ENCODE results near the gene SCAMP3. TPM values are rescaled to one million over a fixed set of nuclear protein-coding genes. Genes with fewer than 3 reads are reported as not detected.
"Not testable (repeated sequence)": the region's sequence is repeated elsewhere in the genome, so short reads cannot be mapped to it uniquely, and the experiment has no call there.

SCAMP3 gene
- total and polyA plus RNA-seq, 5 donors from 2014 or later, result 57.3 to 150 (median 133) TPM

- Mint-ChIP-seq H3K4me1 (peaks cover 0 to 52% (median 22%) of the 10 kb centered on the region in 4 donors), H3K36me3 (peaks cover 15% of the 10 kb centered on the region)
These were observed 9.0 kb downstream of the SCAMP3 start for GRCh38 chr1:155253208-155253607.

GRCh38 chr1:155251566-155251965 is 10.6 kb downstream of the SCAMP3 start:
- H3K27ac ChIP-seq (ENCODE audit: insufficient read depth, low read length, poor library complexity, severe bottlenecking), result no peak overlapping the region
- H3K9me3 ChIP-seq (ENCODE audit: control insufficient read depth in 2 of 2, low read length in 2 of 2), result no peaks in the 10 kb centered on the region
- no peaks in the 10 kb centered on the region for H3K27me3 ChIP-seq (ENCODE audit: control insufficient read depth, insufficient read depth, low read length)
- Mint-ChIP-seq H3K36me3 (peaks cover 4% of the 10 kb centered on the region), H3K27ac (peak overlapping the region in 1 of 3 donors; percentile 41), H3K4me3 (peak overlapping the region in 1 of 4 donors; percentile 75), H3K4me1 (peaks cover 0 to 42% (median 17%) of the 10 kb centered on the region in 4 donors), H3K9me3 (no peaks in the 10 kb centered on the region), H3K27me3 (no peaks in the 10 kb centered on the region)
- DNase-seq (no peak), ATAC-seq (ENCODE audit: low read depth in 2 of 2) (no peak)
- H3K4me1 ChIP-seq (ENCODE audit: control insufficient read depth, insufficient read depth, low read length, poor library complexity, severe bottlenecking), result peaks cover 25% of the 10 kb centered on the region
- no peaks in the 10 kb centered on the region for H3K36me3 ChIP-seq (ENCODE audit: control insufficient read depth, insufficient read depth, low read length)
- no peak overlapping the region for H3K4me3 ChIP-seq (ENCODE audit: low read depth, low read length)

More at GRCh38 chr1:155253208-155253607, 9.0 kb downstream of the SCAMP3 start:
- Histone ChIP-seq H3K36me3 (ENCODE audit: control insufficient read depth, insufficient read depth, low read length) (peaks cover 10% of the 10 kb centered on the region), H3K9me3 (ENCODE audit: control insufficient read depth in 2 of 2, low read length in 2 of 2) (no peaks in the 10 kb centered on the region), H3K27me3 (ENCODE audit: control insufficient read depth, insufficient read depth, low read length) (no peaks in the 10 kb centered on the region), H3K4me3 (ENCODE audit: low read depth, low read length) (no peak overlapping the region), H3K27ac (ENCODE audit: insufficient read depth, low read length, poor library complexity, severe bottlenecking) (no peak overlapping the region), H3K4me1 (ENCODE audit: control insufficient read depth, insufficient read depth, low read length, poor library complexity, severe bottlenecking) (peaks cover 25% of the 10 kb centered on the region)
- no peak overlapping the region for H3K27ac Mint-ChIP-seq
- no peaks in the 10 kb centered on the region for H3K27me3 Mint-ChIP-seq
- H3K4me3 Mint-ChIP-seq, result peak overlapping the region in 3 of 4 donors; percentile 75 to 94 (median 80)
- ATAC-seq (ENCODE audit: low read depth in 2 of 2), result no peak
- H3K9me3 Mint-ChIP-seq, result no peaks in the 10 kb centered on the region
- no peak for DNase-seq

GRCh38 chr1:155250633-155251449 is 11.3 kb downstream of the SCAMP3 start:
- Histone ChIP-seq H3K27me3 (ENCODE audit: control insufficient read depth, insufficient read depth, low read length) (no peaks in the 10 kb centered on the region), H3K4me1 (ENCODE audit: control insufficient read depth, insufficient read depth, low read length, poor library complexity, severe bottlenecking) (peaks cover 23% of the 10 kb centered on the region), H3K36me3 (ENCODE audit: control insufficient read depth, insufficient read depth, low read length) (no peaks in the 10 kb centered on the region), H3K9me3 (ENCODE audit: control insufficient read depth in 2 of 2, low read length in 2 of 2) (no peaks in the 10 kb centered on the region), H3K27ac (ENCODE audit: insufficient read depth, low read length, poor library complexity, severe bottlenecking) (no peak overlapping the region), H3K4me3 (ENCODE audit: low read depth, low read length) (peak overlapping the region; percentile 26)
- ATAC-seq (ENCODE audit: low read depth in 2 of 2) (peak; percentile 97 to 99), DNase-seq (peak; percentile 90 to 93 (median 92))
- no peaks in the 10 kb centered on the region for H3K9me3 Mint-ChIP-seq
- H3K36me3 Mint-ChIP-seq, result no peaks in the 10 kb centered on the region
- H3K4me3 Mint-ChIP-seq, result peak overlapping the region; percentile 38 to 75 (median 66)
- H3K27me3 Mint-ChIP-seq, result no peaks in the 10 kb centered on the region
- H3K4me1 Mint-ChIP-seq, result peaks cover 0 to 37% (median 13%) of the 10 kb centered on the region in 4 donors
- H3K27ac Mint-ChIP-seq, result peak overlapping the region; percentile 41 to 86 (median 70)

- Mint-ChIP-seq H3K27ac (peak overlapping the region in 1 of 3 donors; percentile 75), H3K27me3 (no peaks in the 10 kb centered on the region), H3K4me1 (peaks cover 0 to 34% (median 15%) of the 10 kb centered on the region in 4 donors), H3K9me3 (no peaks in the 10 kb centered on the region), H3K4me3 (peak overlapping the region; percentile 50 to 77 (median 68)), H3K36me3 (no peaks in the 10 kb centered on the region)
- DNase-seq, result no peak
- no peak overlapping the region for H3K27ac ChIP-seq (ENCODE audit: insufficient read depth, low read length, poor library complexity, severe bottlenecking)
- no peak for ATAC-seq (ENCODE audit: low read depth in 2 of 2)
- H3K4me1 ChIP-seq (ENCODE audit: control insufficient read depth, insufficient read depth, low read length, poor library complexity, severe bottlenecking), result peaks cover 17% of the 10 kb centered on the region
- no peaks in the 10 kb centered on the region for H3K27me3 ChIP-seq (ENCODE audit: control insufficient read depth, insufficient read depth, low read length)
- H3K36me3 ChIP-seq (ENCODE audit: control insufficient read depth, insufficient read depth, low read length), result no peaks in the 10 kb centered on the region
- H3K4me3 ChIP-seq (ENCODE audit: low read depth, low read length), result peak overlapping the region; percentile 26
- no peaks in the 10 kb centered on the region for H3K9me3 ChIP-seq (ENCODE audit: control insufficient read depth in 2 of 2, low read length in 2 of 2)
These were observed 11.9 kb downstream of the SCAMP3 start for GRCh38 chr1:155250246-155250632.

GRCh38 chr1:155247667-155248553 is 14.2 kb downstream of the SCAMP3 start:
- peaks cover 27% of the 10 kb centered on the region for H3K4me1 ChIP-seq (ENCODE audit: control insufficient read depth, insufficient read depth, low read length, poor library complexity, severe bottlenecking)
- H3K9me3 ChIP-seq (ENCODE audit: control insufficient read depth in 2 of 2, low read length in 2 of 2), result no peaks in the 10 kb centered on the region
- DNase-seq, result no peak
- no peaks in the 10 kb centered on the region for H3K36me3 ChIP-seq (ENCODE audit: control insufficient read depth, insufficient read depth, low read length)
- Mint-ChIP-seq H3K27ac (no peak overlapping the region), H3K9me3 (peaks cover 0 to 4% (median 2%) of the 10 kb centered on the region in 7 donors), H3K4me1 (peaks cover 7 to 38% (median 24%) of the 10 kb centered on the region in 4 donors), H3K36me3 (peaks cover 4% of the 10 kb centered on the region), H3K4me3 (peak overlapping the region in 2 of 4 donors; percentile 5 to 44), H3K27me3 (peaks cover 13% of the 10 kb centered on the region)
- H3K27ac ChIP-seq (ENCODE audit: insufficient read depth, low read length, poor library complexity, severe bottlenecking), result no peak overlapping the region
- no peak overlapping the region for H3K4me3 ChIP-seq (ENCODE audit: low read depth, low read length)
- no peak for ATAC-seq (ENCODE audit: low read depth in 2 of 2)
- no peaks in the 10 kb centered on the region for H3K27me3 ChIP-seq (ENCODE audit: control insufficient read depth, insufficient read depth, low read length)

GRCh38 chr1:155246796-155247195 is 15.4 kb downstream of the SCAMP3 start:
- H3K36me3 Mint-ChIP-seq; H3K27ac ChIP-seq (ENCODE audit: insufficient read depth, low read length, poor library complexity, severe bottlenecking); H3K27me3 ChIP-seq (ENCODE audit: control insufficient read depth, insufficient read depth, low read length); ATAC-seq (ENCODE audit: low read depth in 2 of 2); H3K9me3 Mint-ChIP-seq; DNase-seq; H3K4me3 ChIP-seq (ENCODE audit: low read depth, low read length); H3K36me3 ChIP-seq (ENCODE audit: control insufficient read depth, insufficient read depth, low read length); H3K9me3 ChIP-seq (ENCODE audit: control insufficient read depth in 2 of 2, low read length in 2 of 2): not testable (repeated sequence)
- H3K27ac Mint-ChIP-seq, result peak overlapping the region in 2 of 3 donors; percentile 14 to 53
- peaks cover 13% of the 10 kb centered on the region for H3K27me3 Mint-ChIP-seq
- peaks cover 29% of the 10 kb centered on the region for H3K4me1 ChIP-seq (ENCODE audit: control insufficient read depth, insufficient read depth, low read length, poor library complexity, severe bottlenecking)
- H3K4me3 Mint-ChIP-seq, result peak overlapping the region in 2 of 4 donors; percentile 52 to 97
- peaks cover 11 to 46% (median 28%) of the 10 kb centered on the region in 4 donors for H3K4me1 Mint-ChIP-seq

- DNase-seq, result no peak
- Histone ChIP-seq H3K9me3 (ENCODE audit: control insufficient read depth in 2 of 2, low read length in 2 of 2) (no peaks in the 10 kb centered on the region), H3K36me3 (ENCODE audit: control insufficient read depth, insufficient read depth, low read length) (no peaks in the 10 kb centered on the region), H3K27me3 (ENCODE audit: control insufficient read depth, insufficient read depth, low read length) (no peaks in the 10 kb centered on the region), H3K4me3 (ENCODE audit: low read depth, low read length) (peak overlapping the region; percentile 73), H3K4me1 (ENCODE audit: control insufficient read depth, insufficient read depth, low read length, poor library complexity, severe bottlenecking) (peaks cover 37% of the 10 kb centered on the region), H3K27ac (ENCODE audit: insufficient read depth, low read length, poor library complexity, severe bottlenecking) (peak overlapping the region; percentile 79)
- H3K9me3 Mint-ChIP-seq, result peaks cover 0 to 4% (median 2%) of the 10 kb centered on the region in 7 donors
- ATAC-seq (ENCODE audit: low read depth in 2 of 2), result no peak
- peak overlapping the region; percentile 90 to 99 (median 95) for H3K4me3 Mint-ChIP-seq
- H3K27me3 Mint-ChIP-seq, result peaks cover 13% of the 10 kb centered on the region
- H3K4me1 Mint-ChIP-seq, result peaks cover 17 to 54% (median 36%) of the 10 kb centered on the region in 4 donors
- H3K36me3 Mint-ChIP-seq, result peaks cover 4% of the 10 kb centered on the region
- H3K27ac Mint-ChIP-seq, result peak overlapping the region; percentile 98 to 100 (median 99)
These were observed 17.0 kb downstream of the SCAMP3 start for GRCh38 chr1:155245163-155245524.
